GM18867 (cell line): ENCODE results near the gene ZSCAN5B.
A peak's percentile ranks its signal among the peaks of the same experiment; 100 is the strongest.

ENCODE experiments used
- ATAC-seq: cut with Tn5 transposase; IDR thresholded peaks from one replicate; pipeline ENCODE4 v1.9.1; 2021; ENCODE audit warnings: mild to moderate bottlenecking, moderate library complexity; ENCODE audit not compliant: unreplicated experiment

The ZSCAN5B gene

DNA sequence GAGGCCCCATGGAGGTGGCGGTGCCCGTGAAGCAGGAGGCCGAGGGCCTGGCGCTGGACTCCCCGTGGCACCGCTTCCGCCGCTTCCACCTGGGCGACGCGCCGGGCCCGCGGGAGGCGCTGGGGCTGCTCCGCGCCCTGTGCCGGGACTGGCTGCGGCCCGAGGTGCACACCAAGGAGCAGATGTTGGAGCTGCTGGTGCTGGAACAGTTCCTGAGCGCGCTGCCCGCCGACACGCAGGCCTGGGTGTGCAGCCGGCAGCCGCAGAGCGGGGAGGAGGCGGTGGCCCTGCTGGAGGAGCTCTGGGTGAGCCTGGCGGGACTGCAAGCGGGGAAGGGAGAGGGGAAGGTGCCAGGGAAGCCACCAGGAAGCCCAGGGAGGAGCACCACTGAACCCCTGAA lies 50.7 kb downstream of the ZSCAN5B start:
- no peak for ATAC-seq

DNA sequence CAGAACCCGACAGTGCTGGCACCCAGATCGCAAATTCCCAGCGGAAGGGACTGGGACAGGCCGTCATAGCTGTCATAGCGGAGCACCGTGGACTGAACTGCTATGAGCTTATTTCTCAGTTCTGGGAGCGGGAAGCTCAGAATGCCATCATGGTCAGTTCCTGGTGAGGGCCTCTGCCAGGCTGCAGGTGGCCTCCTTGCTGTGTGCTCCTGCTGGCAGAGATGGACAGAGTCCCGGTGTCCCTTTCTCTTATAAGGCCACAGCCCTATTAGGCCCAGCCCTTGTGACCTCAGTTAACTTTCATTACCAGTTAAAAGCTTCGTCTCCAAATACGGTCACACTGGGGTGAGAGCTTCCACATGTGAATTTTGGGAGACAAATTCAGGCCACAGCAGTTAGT lies 51.9 kb downstream of the ZSCAN5B start:
- no peak for ATAC-seq

DNA sequence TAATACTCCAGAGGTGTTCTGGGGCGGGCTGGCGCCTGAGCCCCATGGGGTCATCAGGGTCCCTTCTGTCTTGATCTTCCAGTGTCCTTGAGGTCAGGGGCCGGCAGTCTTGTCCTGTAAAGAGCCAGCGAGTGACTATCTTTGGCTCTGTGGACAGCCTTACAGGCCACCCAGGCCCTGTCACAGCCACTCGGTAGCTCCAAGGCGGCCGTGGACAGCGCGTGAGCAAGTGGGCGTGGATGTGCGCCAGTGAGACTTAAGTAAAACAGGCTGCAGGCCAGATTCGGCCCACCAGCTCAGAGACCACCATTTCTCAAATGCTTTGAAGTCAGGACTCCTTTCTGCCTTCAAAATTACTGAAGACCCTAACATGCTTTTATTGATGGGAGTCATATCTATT lies 52.8 kb downstream of the ZSCAN5B start:
- ATAC-seq, result no peak

DNA sequence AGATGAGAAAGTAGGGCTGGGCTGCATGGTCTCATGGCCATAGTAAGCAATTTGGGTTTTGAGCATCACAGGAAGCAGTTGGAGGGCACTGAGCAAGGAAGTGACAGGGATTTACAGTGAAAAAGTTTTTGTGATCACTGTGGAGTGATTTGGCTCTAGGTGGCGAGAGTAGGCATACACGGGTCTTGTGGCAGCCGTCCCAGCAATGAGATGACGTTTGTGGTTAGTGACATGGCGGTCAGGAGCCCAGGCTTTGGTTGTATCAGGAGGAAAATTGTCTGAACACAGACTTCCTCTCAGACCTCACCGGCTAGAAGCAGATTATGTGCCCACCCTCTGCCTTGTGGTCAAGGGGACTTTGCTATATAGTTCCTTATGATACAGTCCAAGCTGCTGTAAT lies 53.2 kb downstream of the ZSCAN5B start:
- no peak for ATAC-seq

DNA sequence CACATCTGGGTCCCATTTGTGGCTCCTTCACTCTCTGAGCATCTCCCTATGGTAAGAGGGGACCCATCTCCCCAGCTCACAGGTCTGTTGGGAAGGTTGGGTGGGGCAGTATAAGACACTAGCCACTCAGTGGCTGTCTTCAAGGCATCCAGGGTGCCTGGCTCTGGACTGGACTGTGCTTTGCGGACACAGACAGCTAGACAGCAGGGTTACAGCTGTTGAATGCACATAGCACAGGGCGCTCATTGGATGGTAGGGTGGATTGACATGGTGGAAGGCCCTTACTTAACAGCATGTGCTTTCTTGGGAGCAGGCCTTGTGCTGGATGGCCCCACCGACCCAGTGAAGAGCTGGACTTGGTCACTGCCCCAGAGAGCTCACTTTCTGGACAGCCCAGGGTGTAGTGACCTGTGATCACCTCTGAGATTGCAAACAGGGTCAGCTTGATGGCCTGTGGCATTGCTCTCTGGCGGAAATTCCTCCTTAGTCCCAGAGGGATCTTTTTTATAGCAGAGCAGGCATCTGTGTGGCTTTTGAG lies 54.6 kb downstream of the ZSCAN5B start:
- no peak for ATAC-seq

DNA sequence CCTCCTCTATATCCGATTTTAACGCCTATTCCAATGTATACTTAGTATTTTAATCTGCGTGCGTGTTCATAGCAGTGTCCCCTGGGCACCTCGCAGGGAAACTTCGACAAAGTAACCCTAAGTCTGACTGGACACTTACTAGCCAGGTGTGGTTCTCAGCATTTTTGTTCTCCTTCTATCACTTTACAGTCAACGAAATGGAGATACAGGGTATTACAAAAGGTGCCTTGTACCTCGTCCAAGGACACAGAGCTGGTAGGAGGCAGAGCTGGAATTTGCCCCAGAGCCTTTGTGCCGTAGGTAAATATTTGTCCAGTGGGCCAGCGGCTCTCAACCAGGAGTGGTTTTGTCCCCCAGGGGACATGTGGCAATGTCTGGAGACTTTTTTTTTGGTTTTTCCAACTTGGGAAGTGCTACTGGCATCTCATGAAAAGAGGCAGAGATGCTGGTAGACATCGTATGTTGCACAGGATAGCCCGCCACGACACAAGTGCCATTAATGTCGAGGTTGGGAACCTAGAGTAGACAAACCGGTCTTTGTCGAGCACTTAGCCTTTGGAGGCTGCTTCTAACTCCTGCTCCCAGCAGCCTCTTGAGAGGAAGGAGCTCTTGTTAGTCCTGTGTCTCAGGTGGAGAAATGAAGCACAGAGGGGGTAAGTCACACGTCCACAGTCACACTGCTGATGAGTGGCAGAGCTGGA lies 55.3 kb downstream of the ZSCAN5B start:
- ATAC-seq, result no peak

DNA sequence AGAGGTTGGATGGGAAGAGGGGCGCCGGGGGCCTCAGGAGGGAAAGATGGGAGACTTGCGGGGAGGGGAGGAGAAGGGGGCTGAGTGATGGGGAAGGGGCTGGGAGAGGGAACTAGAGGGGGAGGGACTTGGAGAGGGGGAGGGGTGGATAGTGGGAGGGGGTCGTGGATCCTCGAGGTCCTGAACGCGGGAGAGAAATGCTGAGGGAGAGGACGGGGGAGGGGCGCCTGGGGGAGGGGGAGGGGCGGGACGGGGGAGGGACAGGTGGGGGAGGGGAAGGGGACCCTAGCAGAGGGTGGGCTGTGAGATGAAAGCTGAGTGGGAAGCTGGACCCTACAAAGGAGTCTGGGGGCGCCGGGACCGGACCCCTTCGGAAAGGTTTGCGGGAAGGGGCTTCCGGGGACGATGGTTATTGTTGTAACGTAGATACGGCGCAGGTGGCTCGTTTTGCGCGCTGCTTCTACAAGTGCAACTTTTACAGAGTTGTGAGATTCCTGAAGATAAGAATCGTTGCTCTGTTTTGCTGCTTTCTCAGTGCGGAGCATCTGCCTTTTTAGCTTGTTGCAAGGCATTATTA lies 56.1 kb downstream of the ZSCAN5B start:
- no peak for ATAC-seq

DNA sequence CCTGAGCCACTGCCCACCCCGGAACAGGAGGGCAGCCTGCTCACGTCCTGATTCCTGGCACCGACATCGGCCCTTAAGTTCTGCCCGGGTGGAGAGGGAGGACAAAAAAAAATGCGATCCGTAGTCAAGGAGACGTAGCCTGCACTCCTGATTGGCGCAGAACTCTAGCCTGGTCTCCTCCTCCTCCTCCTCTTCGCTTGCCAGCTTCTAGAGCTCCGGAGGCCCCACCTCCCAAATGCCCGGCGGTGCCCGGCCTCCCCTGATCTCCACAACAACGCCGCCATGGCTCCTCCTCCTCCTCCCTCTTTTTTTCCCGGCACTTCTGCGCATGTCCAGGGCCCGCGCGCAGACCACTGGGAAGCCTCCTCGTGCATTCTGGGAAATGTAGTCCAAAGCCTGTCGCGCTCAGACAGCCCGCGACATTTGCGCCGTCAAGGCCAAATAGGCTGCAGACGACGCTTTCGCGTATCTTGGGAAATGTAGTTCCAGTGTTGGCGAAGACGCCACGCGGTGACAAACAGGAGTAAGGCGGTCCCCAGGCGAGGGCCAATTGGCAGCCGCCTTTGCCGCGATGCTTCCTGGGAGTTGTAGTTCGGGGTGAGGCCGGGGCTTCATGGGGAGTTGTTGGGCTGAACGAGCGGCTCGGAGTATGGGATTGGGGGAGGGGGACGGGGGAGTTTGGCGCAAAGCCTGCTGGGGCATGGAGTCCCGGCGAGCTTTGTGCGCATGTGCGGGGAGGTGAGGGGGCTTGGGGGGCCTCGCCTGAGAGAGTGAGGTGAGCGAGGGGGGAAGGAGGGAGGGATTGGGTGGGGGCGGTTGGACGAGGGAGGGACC lies 56.8 kb downstream of the ZSCAN5B start, which contains the start of gene ZNF444:
Gene ZNF444 (plus strand): TSS at position 705 of the 834 bp plus-strand sequence. CDS start 5,625 bp downstream, outside the sequence.
- peak; percentile 85 for ATAC-seq

DNA sequence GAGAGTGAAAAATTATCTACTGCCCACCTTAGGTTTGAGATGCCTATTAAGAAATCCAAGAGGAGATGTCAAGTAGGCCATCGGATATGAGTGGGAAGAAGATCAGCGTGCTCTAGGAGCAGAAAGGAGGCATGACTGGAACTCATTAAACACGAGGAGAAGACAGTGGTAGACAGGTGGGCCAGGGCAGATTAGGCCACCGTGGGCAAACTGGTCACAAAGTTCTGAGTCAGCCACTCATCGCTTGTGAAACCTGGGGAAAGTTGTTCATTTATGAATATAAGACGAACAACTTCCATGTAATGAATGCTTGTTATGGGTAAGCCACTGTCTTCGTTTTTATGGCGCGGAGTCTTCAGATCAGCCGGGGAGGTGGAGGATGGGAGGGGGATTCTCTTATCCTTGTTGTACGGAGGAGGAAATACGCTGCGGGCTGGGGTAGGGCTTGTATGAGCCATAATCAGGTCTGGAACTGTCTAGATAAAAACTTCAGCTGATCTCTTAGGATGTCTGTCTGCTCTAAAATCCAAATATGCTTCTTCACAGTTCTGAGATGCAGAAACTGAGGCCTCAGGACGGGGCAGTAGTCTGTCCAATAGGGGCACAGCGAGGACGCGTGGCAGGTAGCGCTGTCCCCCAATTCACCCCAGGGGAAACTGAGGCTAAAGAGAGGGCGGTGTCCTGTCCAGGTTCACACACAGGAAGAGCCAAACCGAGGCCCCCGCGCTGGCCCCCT lies 57.6 kb downstream of the ZSCAN5B start:
- ATAC-seq, result no peak
